DMS 273 (cell line): ENCODE data around the gene PTPN11.
"Not testable (repeated sequence)": the region's sequence is repeated elsewhere in the genome, so short reads cannot be mapped to it uniquely, and the experiment has no call there.

Experiments
- DNase-seq: peaks from one replicate; lab custom pipeline; 2025; ENCODE audit not compliant: unreplicated experiment; lab: John Stamatoyannopoulos, UW

PTPN11 gene

DNA sequence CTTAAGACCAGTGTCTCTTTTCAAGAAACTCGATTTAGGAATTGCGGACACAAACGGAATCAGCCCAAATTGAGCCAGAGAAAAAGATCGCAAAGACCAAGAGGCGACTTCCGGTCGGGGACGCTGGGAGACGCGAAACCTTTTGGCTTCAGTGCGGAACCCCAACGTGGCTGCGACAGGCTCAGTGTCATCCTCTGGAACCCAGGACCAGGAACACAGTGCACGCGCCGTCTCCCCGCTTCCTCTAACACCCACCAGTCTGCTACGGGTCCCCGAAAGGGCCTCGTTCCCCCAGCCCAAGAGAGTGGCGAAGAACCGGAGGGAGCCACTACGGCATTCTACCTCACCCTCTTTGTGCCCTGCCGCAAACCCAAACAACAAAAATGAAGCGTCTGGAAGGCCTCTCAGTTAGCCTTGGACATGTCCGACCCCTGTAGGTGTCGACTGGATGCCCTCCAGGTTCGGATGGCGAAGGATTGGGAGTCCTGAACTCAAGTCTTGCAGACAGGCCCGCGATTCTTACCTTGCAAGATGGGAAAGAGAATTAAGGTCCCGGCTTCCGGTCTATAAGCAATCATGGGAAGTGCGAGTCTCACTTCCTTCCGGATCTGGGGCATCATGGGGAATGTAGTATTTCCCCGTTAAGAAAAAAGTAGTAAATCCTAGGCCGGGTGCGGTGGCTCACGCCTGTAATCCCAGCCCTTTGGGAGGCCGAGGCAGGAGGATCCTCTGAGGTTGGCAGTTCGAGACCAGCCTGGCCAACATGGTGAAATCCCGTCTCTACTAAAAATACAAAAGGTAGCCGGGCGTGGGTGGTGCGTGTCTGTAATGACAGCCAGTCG lies 9.5 kb upstream of the PTPN11 start, which contains the start of gene RPL6:
Gene RPL6 (minus strand): TSS at position 542 of the 842 bp plus-strand sequence. CDS start 949 bp downstream, outside the sequence.
- DNase-seq, result peak; percentile 94

- DNase-seq, result no peak
These were observed 8.9 kb upstream of the PTPN11 start for GRCh38 chr12:112409906-112410244.

- DNase-seq, result no peak
These were observed 4.7 kb upstream of the PTPN11 start for GRCh38 chr12:112413855-112414625.

DNA sequence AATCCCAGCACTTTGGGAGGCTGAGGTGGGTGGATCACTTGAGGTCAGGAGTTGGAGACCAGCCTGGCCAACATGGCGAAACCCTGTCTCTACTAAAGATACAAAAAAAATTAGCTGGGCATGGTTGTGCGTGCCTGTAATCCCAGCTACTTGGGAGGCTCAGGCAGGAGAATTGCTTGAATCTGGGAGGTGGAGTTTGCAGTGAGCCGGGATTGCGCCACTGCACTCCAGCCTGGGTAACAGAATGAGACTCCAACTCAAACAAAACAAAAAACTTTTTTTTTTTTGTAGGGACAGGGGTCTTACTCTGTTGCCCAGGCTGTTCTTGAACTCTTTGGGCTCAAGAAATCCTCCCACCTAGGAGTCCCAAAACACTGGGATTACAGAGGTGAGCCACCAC lies 3.3 kb upstream of the PTPN11 start:
- DNase-seq, result not testable (repeated sequence)

- no peak for DNase-seq
These were observed 507 bp upstream of the PTPN11 start for GRCh38 chr12:112418273-112418607.

DNA sequence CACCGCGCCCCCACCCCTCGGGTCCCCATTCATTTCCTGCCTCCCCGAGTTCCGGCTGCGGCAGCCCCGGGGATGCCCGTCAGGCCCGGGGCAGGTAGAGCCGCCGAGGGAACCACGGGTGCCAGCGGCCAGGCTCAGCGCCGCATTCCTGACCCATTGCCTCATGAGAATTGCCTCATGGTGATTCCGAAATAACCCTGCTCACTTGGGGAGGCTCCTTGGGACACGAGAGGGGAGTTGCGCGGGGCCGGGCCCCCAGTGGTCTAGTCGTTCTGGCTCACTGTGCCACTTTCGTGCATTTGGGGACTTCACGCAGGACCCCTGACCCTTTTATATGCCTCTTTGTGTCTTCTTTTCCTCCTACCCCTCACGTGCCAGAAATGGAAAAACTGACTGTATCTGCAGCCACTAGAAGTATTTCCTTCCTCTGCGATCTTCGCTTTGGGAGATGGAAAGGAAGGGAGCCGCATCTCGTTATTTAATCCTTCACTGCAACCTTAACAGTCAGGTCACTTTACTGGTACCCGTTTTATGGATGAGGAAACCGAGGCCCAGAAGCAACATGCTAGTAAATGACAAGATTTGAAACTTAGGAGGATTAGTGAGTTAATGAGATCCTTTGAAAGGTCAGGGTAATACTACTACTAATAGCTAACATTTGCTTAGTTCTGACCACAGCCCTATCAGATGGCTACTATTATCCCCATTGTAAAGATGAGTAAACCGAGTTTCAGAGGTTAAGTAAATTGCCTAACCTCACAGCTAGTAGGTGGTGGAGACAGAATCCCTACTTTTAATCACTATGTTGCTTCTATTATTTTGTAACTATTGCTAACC lies 768 bp downstream of the PTPN11 start:
- peak; percentile 74 for DNase-seq

DNA sequence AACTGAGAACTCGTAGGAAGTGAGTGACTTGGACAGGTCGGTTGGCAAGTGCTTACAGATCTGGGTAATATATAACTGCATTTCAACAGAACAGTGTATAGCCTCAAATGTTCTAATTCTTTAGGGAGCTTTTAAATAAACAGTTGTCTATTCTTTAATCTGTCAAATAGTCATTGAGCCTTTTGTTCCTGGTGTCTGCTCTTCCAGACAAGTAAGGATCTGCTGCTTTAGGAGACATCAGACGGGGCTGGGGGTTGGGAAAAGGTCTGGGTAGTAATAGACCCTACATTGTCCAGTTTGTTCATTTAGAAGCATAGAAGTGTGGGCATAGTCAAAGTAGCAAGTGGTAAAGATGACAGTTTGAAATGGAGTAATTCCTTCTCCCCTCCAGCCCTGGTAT lies 2.0 kb downstream of the PTPN11 start:
- DNase-seq, result no peak

DNA sequence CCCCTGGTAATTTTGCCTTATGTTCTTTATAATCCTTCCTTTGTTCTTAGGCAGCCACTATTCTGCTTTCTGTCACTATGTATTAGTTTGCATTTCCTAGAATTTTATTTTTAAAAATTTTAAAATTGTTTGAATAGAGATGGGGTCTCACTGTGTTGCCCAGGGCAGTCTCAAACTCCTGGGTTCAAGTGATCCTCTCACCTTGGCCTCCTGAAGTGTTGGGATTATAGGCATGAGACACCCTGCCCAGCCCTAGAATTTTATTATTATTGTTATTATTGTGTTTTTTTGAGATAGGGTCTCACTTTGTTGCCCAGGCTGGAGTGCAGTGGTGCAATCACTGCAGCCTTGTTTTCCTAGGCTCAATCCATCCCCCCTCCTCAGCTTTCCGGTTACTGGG lies 2.6 kb downstream of the PTPN11 start:
- no peak for DNase-seq

DNA sequence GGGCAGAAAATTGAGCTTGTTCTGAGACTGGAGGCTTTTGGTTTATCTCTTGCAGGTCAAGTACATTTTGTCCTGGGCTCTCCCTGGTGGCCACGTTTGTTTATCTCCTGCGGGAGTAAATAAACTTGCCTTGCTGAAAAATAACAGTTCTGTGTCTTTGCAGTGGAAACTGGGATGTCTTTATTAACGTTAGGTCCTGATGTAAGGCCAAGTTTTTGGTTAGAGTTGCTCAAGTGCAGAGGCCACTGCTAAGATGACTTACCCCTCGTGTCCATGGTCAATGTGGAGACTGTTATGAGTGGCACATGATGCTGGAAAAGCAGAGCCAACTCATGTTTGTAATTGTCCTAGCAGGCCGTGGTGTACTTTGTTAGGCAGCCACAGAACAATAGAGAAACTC lies 3.8 kb downstream of the PTPN11 start:
- DNase-seq, result no peak

GRCh38 chr12:112424126-112424525 lies 5.4 kb downstream of the PTPN11 start:
- DNase-seq, result no peak

DNA sequence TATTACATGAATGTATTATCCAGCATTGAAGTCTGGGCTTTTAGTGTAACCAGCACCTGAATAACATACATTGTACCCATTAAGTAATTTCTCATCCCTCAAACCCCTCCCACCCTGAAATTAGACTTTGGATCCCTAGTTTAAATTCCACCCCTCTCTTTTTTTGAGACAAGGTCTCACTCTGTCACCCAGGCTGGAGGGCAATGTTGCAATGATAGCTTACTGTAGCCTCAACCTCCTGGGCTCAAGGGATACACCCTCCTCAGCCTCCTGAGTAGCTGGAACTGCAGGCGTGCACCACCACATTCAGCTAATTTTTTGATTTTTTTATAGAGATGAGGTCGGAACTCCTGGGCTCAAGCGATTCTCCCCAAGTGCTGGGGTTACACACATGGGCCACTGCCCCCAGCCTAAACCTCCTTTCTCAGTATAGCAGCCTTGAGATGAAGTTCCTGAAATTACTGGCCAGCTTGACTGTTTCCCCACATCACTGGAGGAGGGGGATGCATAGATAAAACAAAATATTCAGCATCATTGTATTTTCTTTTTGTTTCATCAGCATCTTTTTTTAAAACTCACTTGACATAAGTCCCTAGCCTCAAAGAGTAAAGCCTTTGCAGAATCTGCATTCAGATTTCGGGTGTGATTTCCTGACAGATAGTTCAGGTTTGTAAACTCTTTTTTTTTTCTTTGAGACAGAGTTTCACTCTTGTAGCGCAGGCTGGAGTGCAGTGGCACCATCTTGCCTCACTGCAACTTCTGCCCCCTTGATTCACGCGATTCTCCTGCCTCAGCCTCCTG lies 7.0 kb downstream of the PTPN11 start:
- DNase-seq, result no peak

DNA sequence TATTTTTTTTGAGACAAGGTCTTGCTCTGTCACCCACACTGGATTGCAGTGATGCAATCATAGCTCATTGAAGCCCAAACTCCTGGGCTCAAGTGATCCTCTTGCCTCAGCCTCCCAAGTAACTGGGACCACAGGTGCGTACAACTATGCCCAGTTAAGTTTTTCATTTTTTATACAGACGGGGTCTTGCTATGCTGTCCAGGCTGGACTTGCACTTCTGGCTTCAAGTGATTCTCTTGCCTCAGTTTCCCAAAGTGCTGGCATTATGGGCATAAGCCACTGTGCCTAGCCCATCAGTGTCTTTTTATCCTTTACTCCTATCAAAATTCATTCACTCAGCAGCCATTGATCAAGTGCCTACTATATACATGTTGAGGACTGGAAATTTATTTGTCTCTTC lies 9.0 kb downstream of the PTPN11 start:
- DNase-seq, result no peak

DNA sequence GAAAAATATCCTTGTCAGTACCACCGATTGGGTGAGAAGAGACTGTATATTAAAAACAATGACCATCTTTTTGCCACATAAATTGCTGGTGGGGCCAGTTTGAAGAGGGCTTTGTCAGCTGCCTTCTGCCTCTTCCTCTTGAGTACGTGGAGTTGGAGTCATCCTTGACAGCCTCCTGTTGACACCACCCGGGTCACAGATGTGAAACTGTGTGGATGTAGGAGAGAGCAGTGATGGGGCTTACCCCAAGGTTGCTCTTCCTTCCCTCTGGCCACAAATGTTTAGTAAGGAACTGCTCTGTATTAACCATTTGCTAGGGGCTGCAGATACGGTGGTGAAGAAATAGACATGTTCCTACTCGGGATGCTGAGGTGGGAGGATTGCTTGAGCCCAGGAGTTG lies 12.2 kb downstream of the PTPN11 start:
- no peak for DNase-seq

- DNase-seq, result no peak
These were observed 13.2 kb downstream of the PTPN11 start for GRCh38 chr12:112431965-112432364.

DNA sequence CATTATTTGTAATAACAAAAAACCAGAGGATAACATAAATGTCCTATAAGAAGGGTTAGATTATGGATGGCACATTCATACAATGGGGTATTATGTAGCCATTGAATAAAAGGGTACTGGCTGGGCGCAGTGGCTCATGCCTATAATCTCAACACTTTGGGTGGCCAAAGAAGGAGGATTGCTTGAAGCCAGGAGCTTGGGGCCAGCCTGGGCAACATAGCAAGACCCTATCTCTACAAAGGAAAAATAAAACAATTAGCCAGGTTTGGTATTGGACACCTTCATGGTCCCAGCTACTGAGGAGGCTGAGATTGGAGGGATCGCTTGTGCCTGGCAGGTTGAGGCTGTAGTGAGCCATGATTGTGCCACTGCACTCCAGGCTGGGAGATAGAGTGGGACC lies 14.8 kb downstream of the PTPN11 start:
- DNase-seq, result no peak

- DNase-seq, result not testable (repeated sequence)
These were observed 19.9 kb downstream of the PTPN11 start for GRCh38 chr12:112438645-112439044.

GRCh38 chr12:112439769-112440168 lies 21.0 kb downstream of the PTPN11 start:
- DNase-seq, result peak; percentile 21

DNA sequence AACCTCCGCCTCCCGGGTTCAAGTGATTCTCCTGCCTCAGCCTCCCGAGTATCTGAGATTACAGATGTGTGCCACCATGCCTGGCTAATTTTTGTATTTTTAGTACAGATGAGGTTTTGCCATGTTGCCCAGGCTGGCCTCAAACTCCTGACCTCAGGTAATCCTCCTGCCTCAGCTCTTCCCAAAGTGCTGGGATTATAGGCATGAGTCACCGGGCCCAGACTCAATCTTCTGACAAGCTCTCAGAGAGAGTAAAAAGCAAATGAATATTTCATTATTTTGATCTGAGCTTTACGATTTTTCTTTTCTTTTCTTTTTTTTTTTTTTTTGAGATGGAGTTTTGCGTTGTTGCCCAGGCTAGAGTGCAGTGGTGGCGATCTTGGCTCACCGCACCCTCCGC lies 21.9 kb downstream of the PTPN11 start:
- DNase-seq, result not testable (repeated sequence)

GRCh38 chr12:112443916-112444315 lies 25.2 kb downstream of the PTPN11 start:
- no peak for DNase-seq

GRCh38 chr12:112446008-112446725 lies 27.4 kb downstream of the PTPN11 start:
- DNase-seq, result no peak
